ENCODE data around the gene OTX2. TPM values are rescaled to one million over a fixed set of nuclear protein-coding genes. Genes with fewer than 3 reads are reported as not detected.

Gene OTX2
- total and polyA plus RNA-seq, 2 donors (not counting 1 experiment from before 2014, with no cell fraction given): not detected

DNA sequence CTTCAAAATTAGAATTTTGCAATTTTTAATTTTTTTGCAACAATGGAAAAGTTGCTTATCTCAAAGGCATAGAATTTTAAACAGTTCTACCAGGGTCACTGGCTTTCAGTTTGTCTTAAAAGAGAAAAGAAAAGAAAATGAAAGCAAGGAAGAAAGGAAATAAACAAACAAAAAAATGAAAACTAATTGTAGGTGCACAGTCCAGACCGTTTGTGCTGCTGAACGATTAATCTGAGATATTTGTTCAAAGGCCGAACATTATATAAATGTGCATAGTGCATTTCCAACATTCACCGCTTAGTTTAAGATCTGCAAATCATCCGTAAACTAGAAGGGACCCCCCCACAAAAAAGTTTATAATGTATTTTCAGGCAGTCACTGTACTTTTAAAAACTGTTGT lies 5.5 kb upstream of the OTX2 start:
- Histone ChIP-seq H3K27ac (ENCODE audit: insufficient read depth, low read length) (no peak overlapping the region), H3K9me3 (ENCODE audit: control insufficient read depth, insufficient read depth, low read depth, low read length) (no peaks in the 10 kb centered on the region), H3K27me3 (ENCODE audit: control insufficient read depth, insufficient read depth, low read length) (peaks cover 37% of the 10 kb centered on the region), H3K4me3 (replicated peaks in 1 of 4; ENCODE audit: control extremely low read depth in 1 of 4, insufficient read depth in 1 of 4, low read depth in 3 of 4, low read length in 4 of 4) (no peak overlapping the region), H3K9ac (ENCODE audit: insufficient read depth, low read length) (no peak overlapping the region), H4K20me1 (ENCODE audit: control insufficient read depth, extremely low read depth, insufficient read depth, low read length) (no peaks in the 10 kb centered on the region), H3K4me1 (ENCODE audit: control insufficient read depth, extremely low read depth, insufficient read depth, low read length) (no peaks in the 10 kb centered on the region), H3K4me2 (ENCODE audit: extremely low read depth, insufficient read depth, low read length) (no peak overlapping the region), H3K79me2 (ENCODE audit: control insufficient read depth, insufficient read depth, low read length) (no peaks in the 10 kb centered on the region), H3K36me3 (ENCODE audit: control insufficient read depth, insufficient read depth, low read length) (no peaks in the 10 kb centered on the region), H2AFZ (ENCODE audit: low read length) (no peak overlapping the region)
- no peak for DNase-seq (ENCODE audit: low read depth in 2 of 2)
- no peak for TF ChIP-seq EZH2 (IDR thresholded peaks at IDR 0.05; ENCODE audit: low read length, missing control alignments)
- TF ChIP-seq, protein P1, sequence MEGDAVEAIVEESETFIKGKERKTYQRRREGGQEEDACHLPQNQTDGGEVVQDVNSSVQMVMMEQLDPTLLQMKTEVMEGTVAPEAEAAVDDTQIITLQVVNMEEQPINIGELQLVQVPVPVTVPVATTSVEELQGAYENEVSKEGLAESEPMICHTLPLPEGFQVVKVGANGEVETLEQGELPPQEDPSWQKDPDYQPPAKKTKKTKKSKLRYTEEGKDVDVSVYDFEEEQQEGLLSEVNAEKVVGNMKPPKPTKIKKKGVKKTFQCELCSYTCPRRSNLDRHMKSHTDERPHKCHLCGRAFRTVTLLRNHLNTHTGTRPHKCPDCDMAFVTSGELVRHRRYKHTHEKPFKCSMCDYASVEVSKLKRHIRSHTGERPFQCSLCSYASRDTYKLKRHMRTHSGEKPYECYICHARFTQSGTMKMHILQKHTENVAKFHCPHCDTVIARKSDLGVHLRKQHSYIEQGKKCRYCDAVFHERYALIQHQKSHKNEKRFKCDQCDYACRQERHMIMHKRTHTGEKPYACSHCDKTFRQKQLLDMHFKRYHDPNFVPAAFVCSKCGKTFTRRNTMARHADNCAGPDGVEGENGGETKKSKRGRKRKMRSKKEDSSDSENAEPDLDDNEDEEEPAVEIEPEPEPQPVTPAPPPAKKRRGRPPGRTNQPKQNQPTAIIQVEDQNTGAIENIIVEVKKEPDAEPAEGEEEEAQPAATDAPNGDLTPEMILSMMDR (conservative IDR thresholded peaks at IDR 0.05 in 1 of 2, IDR thresholded peaks at IDR 0.05 in 1 of 2; ENCODE audit: low read depth in 1 of 2, low read length in 2 of 2): no peak

DNA sequence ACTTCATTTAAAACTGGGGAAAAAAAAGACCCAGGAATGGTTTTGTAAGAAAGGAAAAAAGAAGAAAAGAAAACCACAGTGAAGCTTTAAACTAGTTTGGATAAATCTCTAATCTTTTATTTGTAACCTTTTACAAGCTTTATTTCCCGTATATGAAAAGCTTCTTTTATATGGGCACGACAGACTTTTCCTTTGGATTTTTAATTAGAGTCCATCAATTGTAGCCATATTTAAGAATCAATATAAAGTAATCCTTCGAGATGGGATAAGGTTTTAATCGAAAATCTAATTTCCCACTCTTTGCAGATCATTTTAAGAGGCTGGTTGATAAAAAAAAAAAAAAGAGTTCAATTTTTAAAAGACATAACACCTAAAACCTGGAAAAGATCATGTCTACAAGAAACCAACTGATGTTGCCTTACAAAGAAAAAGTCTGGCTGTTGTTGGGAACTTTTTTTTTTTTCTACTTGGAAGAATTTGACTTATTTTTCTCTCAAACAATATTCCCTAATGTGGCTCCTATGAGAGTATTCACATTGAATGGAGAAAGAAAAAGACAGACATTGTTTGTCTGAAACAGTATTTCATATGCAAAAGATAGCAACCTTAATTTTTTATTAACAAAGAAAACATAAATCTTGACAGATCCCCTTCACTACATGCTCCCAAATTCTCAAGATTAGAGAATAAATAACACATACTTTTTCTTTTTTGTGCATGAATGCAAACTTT lies 4.9 kb upstream of the OTX2 start:
- Histone ChIP-seq H3K9ac (ENCODE audit: insufficient read depth, low read length) (no peak overlapping the region), H3K9me3 (ENCODE audit: control insufficient read depth, insufficient read depth, low read depth, low read length) (no peaks in the 10 kb centered on the region), H4K20me1 (ENCODE audit: control insufficient read depth, extremely low read depth, insufficient read depth, low read length) (no peaks in the 10 kb centered on the region), H3K4me2 (ENCODE audit: extremely low read depth, insufficient read depth, low read length) (no peak overlapping the region), H3K79me2 (ENCODE audit: control insufficient read depth, insufficient read depth, low read length) (no peaks in the 10 kb centered on the region), H3K36me3 (ENCODE audit: control insufficient read depth, insufficient read depth, low read length) (no peaks in the 10 kb centered on the region), H3K27ac (ENCODE audit: insufficient read depth, low read length) (no peak overlapping the region), H2AFZ (ENCODE audit: low read length) (no peak overlapping the region), H3K27me3 (ENCODE audit: control insufficient read depth, insufficient read depth, low read length) (peaks cover 42% of the 10 kb centered on the region), H3K4me1 (ENCODE audit: control insufficient read depth, extremely low read depth, insufficient read depth, low read length) (no peaks in the 10 kb centered on the region), H3K4me3 (replicated peaks in 1 of 4; ENCODE audit: control extremely low read depth in 1 of 4, insufficient read depth in 1 of 4, low read depth in 3 of 4, low read length in 4 of 4) (no peak overlapping the region)
- TF ChIP-seq EZH2 (IDR thresholded peaks at IDR 0.05; ENCODE audit: low read length, missing control alignments): no peak
- TF ChIP-seq, protein P1 (conservative IDR thresholded peaks at IDR 0.05 in 1 of 2, IDR thresholded peaks at IDR 0.05 in 1 of 2; ENCODE audit: low read depth in 1 of 2, low read length in 2 of 2): no peak
- no peak for DNase-seq (ENCODE audit: low read depth in 2 of 2)

DNA sequence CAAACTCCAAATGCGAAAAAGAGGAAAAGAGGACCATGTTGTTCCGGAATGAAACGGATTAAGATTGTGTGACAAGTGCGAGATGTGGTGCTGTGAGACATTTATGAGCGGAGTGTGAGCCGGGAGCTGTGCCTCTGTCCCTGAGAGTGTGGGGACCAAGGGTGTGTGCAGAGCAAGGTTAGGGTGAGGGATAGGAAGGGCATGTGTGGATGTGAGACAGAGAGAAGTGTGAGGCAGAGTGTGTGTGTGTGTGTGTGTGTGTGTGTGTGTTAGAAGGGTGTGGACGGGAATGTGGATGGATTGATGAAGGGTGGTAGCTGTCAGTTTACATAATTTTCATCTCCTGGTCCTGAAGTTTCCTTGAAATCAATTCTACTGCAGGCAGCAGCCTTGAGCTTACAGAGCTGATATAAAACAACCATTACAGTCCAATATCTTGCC lies 4.3 kb upstream of the OTX2 start:
- H4K20me1 ChIP-seq (ENCODE audit: control insufficient read depth, extremely low read depth, insufficient read depth, low read length): no peaks in the 10 kb centered on the region
- H3K79me2 ChIP-seq (ENCODE audit: control insufficient read depth, insufficient read depth, low read length): no peaks in the 10 kb centered on the region
- no peak overlapping the region for H3K4me3 ChIP-seq (replicated peaks in 1 of 4; ENCODE audit: control extremely low read depth in 1 of 4, insufficient read depth in 1 of 4, low read depth in 3 of 4, low read length in 4 of 4)
- no peaks in the 10 kb centered on the region for H3K36me3 ChIP-seq (ENCODE audit: control insufficient read depth, insufficient read depth, low read length)
- H3K27ac ChIP-seq (ENCODE audit: insufficient read depth, low read length): no peak overlapping the region
- no peaks in the 10 kb centered on the region for H3K4me1 ChIP-seq (ENCODE audit: control insufficient read depth, extremely low read depth, insufficient read depth, low read length)
- no peak overlapping the region for H3K9ac ChIP-seq (ENCODE audit: insufficient read depth, low read length)
- no peak for DNase-seq (ENCODE audit: low read depth in 2 of 2)
- peaks cover 48% of the 10 kb centered on the region for H3K27me3 ChIP-seq (ENCODE audit: control insufficient read depth, insufficient read depth, low read length)
- no peaks in the 10 kb centered on the region for H3K9me3 ChIP-seq (ENCODE audit: control insufficient read depth, insufficient read depth, low read depth, low read length)
- TF ChIP-seq, protein P1 (conservative IDR thresholded peaks at IDR 0.05 in 1 of 2, IDR thresholded peaks at IDR 0.05 in 1 of 2; ENCODE audit: low read depth in 1 of 2, low read length in 2 of 2): no peak
- no peak for TF ChIP-seq EZH2 (IDR thresholded peaks at IDR 0.05; ENCODE audit: low read length, missing control alignments)
- H3K4me2 ChIP-seq (ENCODE audit: extremely low read depth, insufficient read depth, low read length): no peak overlapping the region
- H2AFZ ChIP-seq (ENCODE audit: low read length): no peak overlapping the region
